Activated CD4-positive, alpha-beta T cell treated with anti-CD3 and anti-CD28 coated beads for 48 hours (primary cell): ENCODE measurements around the gene SLC25A6.

ENCODE experiments used
- DNase-seq: peaks from one replicate; pipeline ENCODE4 v3.0.0-alpha.2; 2020

SLC25A6 gene

DNA sequence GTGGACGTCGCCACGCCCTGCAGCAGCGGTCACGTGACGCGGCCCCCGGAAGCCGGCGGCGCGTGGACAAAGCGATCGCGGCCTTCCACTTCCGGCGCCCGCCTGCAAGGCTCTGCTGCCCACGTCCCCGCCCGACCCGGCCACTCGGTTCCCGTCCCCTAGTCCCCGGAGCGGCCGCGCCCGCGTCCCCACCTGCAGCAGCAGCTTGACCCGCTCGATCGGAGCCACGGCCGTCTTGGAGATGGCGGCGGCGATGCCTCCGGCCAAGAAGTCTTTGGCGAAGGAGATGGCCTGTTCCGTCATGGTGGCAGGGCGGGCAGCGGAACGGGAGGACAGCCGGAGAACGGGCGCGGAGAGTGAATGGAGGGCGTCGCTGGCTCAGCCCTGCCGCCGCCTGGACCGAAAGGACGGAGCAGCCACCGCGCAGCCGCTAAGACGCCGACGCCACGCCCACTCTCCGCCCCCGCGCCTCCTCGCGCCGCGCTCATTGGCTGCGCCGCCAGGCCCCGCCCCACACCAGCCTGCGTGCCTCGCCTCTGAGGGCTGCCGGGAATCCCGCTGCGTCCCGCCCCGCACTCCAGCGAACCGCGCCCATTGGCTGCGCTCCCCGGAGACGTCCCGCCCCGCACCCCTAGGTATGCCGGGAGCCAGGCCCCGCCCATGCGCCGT is at the start of gene SLC25A6:
TSS of gene SLC25A6 (minus strand) at position 407 of the 669 bp plus-strand sequence. CDS start at position 303, 104 bp downstream.
- peak; percentile 100 for DNase-seq

DNA sequence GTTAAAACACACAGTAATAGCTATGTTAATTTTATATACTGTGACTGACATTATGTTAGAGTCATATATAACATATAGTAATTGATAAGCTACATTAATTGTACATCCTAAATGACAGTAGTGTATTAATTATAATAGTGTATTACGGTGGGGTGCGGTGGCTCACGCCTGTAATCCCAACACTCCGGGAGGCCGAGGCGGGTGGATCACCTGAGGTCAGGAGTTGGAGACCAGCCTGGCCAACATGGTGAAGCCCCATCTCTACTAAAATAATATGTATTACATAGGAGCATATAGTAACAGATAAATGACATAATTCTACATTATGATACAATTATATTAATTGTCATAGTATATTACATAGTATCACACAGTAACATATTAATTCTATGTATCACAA is 48.6 kb upstream of the SLC25A6 start:
- no peak for DNase-seq

DNA sequence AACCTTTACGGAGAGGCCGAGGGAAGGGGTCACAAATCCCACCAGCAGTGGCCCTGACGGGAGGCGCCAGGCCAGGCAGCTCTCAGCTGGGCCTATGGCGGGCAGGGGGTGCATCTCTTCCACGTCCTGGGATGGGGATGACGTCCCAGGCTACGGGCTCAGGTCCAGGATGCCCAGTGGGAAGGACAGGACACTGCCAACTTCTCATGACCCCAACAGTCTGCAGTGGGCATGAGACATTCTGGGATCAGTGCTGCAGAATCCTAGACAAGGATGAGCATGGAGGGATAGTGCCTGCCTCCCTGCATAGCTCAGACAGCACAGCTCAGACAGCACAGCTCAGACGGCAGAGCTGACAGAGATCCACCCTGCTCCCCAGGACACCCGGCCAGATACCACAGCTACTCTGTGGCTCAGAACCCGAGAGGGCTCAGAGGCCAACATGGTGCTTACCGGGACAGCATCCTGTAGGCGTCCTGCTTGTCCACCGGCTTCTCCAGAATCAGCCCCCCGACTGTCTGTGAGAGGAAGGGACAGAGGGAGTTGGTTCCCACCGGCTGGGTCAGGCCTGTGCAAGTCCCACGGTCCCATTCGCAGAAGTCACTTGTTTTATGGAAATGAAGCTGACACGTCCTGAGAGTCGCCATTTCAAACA is 43.5 kb upstream of the SLC25A6 start:
- DNase-seq, result no peak

DNA sequence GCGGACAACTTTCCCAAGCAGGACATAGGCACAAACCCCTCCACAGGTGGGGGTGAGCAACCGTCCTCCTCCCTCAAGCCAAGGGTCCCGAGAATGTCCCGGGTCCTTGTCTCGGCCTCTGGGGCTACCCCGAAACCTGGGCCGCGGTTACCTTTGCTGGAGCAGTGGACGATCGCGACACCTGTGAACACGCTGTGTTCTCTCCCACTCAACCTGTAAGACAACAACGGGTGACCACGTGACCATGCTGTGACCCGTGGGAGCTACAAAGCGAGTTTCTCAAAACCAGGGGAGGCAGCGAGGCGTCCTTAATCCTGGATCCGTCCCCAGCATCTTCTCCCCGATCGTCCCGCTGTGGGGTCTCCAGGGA is 42.9 kb upstream of the SLC25A6 start:
- no peak for DNase-seq

DNA sequence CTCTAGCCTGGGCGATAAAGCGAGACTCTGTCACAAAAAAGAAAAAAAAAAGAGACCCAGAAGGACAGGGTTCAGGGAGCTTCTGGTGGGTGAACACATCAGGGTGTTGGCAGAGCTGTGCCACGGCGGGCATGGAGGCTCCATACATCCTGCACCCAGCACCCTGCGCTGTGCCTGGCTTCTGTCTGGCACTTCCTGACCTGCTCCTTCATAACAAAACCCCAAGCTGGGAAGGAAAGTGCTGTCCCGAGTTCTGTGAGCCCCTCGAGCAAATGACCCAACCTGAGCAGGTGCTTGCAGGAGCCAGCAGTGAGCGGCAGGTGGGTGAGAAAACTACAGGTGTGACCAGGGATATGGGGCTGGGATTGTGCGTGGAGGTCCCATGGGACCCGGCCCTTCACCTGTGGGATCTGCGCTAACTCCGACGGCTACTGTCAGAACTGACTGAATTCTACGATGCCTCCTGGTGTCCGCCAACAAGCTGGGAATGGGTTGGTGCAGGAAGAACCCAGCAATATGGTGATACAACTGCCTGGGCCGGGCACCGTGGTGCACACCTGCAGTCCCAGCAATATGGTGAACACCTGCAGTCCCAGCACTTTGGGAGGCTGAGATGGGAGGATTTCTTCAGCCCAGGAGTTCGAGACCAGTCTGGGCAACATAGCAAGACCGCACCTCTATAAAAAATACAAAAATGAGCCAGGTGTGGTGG is 41.9 kb upstream of the SLC25A6 start:
- no peak for DNase-seq

DNA sequence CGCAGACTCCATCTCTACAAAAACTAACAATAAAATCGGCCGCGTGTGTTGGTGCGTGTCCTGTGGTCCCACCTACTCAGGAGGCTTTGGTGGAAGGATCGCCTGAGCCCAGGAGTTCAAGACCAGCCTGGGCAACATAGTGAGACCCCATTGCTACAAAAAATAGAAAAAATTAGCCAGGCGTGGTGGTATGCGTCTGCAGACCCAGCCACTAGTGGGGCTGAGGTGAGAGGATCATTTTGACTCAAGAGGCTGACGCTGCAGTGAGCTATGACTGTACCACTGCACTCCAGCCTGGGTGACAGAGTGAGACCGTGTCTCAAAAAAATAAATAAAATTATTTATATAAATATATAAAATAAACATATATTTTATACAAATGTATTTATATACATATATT is 38.5 kb upstream of the SLC25A6 start:
- DNase-seq, result no peak

DNA sequence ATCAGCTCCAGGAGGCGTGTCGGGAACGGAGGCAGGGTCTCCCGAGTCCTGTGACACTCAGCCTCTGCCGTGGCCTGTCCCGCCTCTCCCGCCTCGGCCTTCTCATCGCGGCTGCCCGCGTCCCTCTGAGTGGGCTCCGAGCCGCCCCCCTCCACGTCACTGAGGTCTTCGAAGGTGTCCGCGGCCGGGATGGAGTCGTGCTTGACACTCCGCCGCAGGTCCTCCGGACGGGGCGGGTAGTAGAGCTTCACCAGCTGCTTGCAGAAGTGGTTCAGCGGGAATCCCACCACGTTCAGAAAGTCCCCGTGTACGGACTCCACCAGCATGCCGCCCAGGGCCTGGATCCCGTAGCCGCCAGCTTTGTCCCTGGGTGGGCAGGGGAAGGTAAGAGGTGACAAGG is 35.8 kb upstream of the SLC25A6 start:
- peak; percentile 2 for DNase-seq

DNA sequence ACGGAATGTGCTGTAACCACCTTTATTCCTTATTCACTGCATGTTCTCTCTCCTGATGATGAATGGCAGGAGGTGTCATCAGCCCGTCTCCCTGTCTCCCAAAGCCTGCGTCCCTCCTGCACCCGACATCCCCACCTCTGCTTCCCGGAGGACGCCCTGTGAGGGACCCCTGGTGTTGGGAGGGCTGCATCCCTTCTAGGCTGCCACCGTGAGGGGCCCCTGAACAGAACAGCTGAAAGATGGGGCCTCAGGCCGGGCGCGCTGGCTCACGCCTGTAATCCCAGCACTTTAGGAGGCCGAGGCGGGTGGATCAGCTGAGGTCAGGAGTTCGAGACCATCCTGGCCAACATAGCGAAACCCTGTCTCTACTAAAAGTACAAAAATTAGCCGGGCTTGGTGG is 34.4 kb upstream of the SLC25A6 start:
- peak; percentile 1 for DNase-seq

DNA sequence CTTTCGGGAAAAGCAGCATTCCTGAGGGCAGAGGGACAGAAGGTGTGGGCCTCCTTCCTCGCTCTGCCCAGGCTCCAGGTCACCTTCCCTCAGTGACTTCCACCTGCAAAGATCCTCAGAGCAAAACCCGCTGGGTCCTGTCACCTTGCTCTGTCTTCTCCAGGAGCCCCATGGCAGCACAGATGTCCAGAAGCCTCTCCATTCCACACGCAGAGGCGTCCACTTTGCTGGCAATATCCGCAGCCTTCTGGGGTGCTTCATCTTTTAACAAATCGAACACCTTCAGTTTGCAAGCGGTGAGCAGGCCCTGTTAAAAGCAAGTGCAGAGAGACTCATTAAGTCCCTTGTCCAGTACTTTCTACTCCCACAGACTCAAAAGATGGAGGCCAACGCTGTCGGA is 33.5 kb upstream of the SLC25A6 start:
- DNase-seq, result peak; percentile 1

DNA sequence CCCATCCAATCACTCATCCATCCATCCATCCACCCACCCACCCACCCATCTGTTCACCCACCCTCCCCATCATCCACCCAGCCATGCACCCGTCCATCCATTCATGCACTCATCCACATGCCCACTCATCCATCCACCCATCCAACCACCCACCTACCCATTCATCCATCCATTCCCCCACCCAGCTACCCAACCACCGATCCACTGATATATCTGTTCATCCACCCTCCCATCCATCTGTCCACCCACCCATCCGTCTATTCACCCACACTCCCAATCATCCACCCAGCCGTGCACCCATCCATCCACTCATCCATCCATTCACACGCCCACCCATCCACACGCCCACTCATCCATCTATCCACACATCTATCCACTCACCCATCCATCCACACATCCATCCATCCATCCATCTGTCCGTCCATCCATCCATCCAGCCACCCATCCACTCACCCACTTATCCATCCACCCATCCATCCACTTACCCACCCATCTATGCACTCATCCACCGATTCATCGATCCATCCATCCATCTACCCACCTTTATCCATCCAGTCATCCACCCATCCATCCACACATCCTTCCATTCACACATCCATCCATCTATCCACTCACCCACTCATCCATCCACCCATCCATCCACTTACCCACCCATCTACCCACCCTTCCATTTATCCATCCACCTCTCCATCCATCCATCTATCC is 32.4 kb upstream of the SLC25A6 start:
- DNase-seq, result peak; percentile 1

DNA sequence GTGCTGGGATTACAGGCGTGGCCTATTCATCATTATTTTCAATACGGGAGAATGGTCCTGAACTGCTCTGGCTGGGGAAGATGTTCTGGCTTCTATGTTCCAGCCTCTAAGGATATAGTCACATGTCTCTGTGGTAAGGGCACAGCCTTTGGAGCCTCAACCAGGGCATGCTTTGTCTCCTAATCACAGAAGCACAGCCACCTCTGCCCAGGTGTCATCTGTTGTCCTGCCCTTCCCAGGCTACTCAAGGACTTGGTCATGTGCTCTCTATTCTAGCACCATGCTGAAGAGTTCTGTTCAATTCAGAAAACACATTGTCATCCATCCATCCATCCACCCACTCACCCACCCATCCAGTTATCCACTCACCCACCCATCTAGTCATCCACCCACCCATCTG is 31.3 kb upstream of the SLC25A6 start:
- DNase-seq, result peak; percentile 1

DNA sequence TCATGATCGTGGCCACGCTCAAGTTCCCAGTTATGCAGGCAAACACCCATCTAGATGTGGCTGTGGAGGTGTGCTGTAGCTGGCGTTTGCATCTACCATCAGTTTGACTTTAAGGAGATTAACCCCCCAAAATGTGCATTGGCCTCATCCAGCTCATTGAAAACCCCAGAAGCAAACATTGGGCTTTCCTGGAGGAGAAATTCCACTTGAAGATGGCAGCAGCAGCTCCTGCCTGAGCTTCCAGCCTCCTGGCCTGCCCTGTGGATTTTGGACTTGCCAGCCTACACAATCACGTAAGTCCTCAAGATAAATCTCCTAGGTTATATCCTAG is 30.2 kb upstream of the SLC25A6 start:
- no peak for DNase-seq

DNA sequence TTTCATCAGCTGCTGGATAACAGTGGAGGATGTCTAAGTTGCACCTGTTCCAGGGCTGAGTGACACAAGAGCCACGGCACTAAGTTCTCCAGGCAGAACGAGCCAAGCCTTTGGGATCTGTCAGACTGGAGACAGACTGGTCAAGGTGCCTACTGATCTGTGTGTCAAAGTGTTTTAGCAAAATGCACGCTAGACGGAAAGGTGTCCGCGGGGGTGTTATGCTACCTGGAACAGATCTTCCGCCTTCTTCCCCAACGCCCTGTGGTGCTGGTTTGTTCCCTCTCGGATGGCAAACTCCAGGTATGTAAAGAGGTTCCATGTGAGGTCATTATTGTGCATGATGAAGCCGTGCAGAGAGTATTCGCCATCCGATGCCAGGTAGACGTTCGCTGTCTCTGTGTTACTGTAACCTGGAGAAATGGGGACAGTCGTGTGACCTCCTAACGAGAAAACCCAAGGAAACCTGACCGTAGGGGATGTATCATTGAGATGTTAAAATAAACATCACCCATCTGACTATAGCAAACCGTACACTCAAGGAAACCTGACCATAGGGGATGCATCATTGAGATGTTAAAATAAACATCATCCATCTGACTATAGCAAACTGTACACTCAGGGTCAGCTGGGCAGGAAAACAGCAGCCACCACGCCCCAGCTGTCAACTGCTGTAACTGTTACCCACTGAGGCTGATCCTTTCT is 29.7 kb upstream of the SLC25A6 start:
- DNase-seq, result peak; percentile 2

DNA sequence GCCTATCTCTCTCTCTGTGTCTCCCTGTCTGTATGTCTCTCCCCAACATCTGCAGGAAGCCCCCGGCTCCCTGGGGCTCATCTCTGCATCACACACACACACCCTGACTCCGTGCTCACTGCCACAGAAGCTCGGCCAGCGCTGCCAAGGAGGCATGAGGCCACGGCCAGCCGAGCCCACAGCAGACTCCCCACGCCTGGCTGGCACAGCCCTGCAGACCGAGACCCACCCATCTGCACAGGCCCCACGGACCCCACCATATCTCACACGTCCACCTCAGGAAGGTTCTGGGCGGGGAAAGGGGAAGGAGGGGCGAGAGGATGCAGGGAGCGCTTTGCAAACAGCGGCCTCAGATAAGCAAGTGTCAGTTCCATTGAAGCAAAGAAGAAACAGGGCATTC is 28.5 kb upstream of the SLC25A6 start:
- DNase-seq, result peak; percentile 2

DNA sequence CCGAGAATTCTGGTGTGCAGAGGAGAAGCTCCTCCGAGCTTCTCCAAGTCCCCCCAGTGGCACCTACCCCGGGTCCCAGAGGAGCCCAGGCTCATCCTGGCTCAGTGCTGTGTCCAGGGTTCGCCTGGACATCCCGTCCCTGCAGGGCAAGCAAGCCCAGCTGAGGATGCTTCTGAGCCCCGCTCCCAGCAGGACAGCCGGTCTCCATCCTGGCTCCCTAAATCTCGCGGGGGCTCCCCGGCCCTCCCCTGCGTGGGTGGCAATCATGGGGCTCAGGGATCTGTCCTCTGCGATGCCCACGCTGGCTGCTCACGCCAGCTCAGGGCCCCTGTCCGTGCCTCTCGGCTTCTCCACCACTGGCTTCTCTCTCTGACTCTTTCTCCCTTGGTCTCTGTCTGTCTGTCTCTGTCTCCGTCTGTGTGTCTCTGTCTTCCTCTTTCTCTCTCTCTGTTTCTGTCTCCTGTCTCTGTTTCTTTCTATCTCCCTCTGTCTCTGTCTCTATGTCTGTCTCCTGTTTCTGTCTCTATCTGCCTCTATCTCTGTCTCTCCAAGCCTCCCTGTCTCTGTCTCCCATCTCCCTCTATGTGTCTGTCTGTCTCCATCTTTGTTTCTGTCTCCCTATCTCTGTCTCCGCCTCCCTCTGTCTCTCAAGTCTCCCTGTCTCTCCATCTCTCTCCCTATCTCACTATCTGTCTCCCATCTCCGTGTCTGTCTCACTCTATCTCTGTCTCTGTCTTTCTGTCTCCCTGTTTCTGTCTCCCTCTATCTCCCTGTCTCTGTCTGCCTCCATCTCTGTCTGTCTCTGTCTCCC is 27.8 kb upstream of the SLC25A6 start:
- DNase-seq, result peak; percentile 2

DNA sequence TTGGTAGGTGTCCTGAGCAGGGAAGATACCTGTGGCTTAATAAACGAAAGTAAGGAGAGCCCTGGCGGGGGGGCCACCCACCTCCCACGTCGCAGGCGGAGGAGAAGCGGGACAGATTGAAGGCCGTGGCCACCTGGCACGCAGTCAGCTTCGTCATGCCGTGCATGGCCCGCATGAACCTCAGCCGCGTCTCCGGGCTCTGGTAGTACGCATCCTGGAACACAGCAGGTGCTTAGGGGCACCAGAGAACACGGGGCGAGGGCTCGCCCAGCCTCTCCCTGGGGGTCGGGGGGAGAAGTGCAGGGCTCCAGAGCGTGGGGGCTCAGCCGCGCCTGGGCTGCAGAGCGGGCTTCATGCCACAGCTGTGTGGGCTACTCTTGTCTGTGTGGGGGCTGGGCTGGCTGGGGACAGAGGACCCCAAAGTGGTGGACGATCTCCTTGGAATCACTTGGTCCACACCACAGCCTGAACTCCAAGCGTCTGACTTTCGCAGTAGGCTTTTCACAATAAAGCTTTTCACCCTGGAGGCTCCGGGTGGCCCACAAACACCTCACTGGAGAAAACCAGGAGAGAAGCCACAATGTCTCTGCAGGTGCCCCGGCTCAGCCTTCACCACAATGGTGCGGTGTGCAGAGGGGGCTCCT is 27.1 kb upstream of the SLC25A6 start:
- DNase-seq, result peak; percentile 3

DNA sequence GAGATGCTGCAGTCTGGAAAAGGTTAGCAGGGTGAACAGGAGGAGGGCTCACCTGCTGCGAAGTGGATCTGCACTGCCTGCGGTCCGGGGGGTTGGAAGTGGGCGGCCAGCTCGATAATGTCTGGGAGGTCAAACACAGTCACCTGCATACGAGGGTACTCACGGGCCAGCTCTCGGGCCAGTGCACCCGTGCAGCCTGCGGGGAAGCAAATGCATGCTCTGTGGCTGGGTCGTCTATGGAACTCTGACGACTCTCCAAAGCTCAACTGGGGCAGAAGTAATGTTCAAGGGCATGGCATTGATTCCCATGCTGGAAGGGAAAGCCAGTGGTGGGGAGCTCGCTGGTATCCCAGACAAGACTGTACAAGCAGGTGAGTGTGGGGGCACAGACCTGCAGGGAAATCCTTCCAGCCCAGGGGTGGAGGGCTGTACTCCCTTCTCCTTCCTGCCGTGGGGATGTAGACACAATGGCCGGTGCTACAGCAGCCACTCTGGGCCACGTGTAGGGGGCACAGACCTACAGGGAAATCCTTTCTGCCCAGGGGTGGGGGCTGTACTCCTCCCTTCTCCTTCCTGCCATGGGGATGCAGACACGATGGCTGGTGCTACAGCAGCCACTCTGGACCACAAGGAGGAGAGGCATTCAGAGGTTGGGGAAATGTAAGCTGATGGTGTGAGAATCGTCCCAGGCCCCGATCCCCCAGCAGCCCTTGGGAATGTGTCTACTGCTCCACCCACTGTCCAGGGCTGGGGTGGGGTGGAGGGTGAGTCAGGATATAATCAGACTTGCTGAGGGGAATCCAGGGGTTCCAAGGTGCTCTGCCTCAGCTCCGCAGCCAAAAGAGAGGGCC is 26.2 kb upstream of the SLC25A6 start:
- peak; percentile 3 for DNase-seq

DNA sequence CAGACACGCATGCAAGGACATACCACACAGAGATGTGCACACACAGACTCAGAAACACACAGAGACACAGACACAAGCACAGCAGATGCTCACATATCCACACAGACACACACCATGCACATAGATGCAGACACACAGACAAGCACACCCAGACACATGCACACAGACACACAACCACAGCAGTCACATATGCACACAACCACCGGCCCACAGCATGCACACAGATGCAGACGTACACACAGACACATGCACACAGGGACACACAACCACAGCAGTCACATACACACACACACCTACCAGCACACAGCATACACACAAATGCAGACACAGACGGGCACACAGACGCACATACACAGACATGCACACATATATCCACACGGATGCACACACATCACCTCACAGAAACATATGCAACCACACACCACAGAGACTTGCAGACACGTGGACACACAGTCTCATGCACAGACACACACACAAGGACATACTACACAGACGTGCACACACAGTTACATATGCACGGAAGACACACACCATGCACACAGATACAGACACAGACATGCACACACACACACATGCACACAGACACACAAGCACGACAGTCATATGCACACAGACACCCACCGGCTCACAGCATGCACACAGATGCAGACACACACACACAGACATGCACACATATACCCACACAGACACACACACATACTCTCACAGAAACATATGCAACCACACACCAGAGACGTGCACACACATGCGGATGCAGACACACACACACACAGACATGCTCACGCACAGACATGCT is 25.2 kb upstream of the SLC25A6 start:
- DNase-seq, result peak; percentile 1

DNA sequence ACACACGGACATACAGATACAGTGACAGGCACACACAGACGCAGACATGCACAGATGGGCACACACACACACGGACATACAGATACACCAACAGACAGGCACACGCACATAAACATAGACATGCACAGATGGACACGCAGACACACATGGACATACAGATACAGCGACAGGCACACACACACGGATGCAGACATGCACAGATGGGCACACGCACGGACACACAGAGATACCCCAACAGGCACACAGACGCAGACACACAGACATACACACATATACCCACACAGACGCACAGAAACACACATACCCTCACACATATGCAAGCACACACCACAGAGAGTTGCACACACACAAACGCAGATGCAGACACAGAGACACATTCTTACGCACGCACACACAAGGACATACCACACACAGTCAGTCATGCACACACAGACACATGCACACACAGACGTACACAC is 24.4 kb upstream of the SLC25A6 start:
- no peak for DNase-seq
